GM12878 (cell line): Measurements from ENCODE around the gene FAM167B. TPM values are rescaled to one million over a fixed set of nuclear protein-coding genes. Genes with fewer than 3 reads are reported as not detected.

Experiments
- BACH1 ChIP-seq: fragments of 450-650 bp; IDR thresholded peaks from 2 replicates; pipeline ENCODE4 v1.6.1; 2017; ENCODE audit warnings: mild to moderate bottlenecking, borderline replicate concordance
- CBFB ChIP-seq: IDR thresholded peaks from 2 replicates; pipeline ENCODE4 v1.6.1; 2016; ENCODE audit warnings: antibody characterized with exemption, low read depth
- CREB1 ChIP-seq: IDR thresholded peaks from 2 replicates; pipeline ENCODE4 v1.6.1; 2012; ENCODE audit warnings: low read depth, mild to moderate bottlenecking, inconsistent platforms
- EED ChIP-seq: sonication (generic); IDR thresholded peaks from 2 replicates; pipeline ENCODE4 v1.6.1; 2016; ENCODE audit warnings: antibody characterized with exemption, low read depth
- ELK1 ChIP-seq: IDR thresholded peaks from 2 replicates; pipeline ENCODE4 v1.6.1; 2012; ENCODE audit warnings: low read depth, low read length, improper control_type of control experiment
- NFYA ChIP-seq: IDR thresholded peaks from 2 replicates; pipeline ENCODE4 v1.6.1; 2011; ENCODE audit warnings: low read depth, mild to moderate bottlenecking, low read length, improper control_type of control experiment, borderline replicate concordance
- POU2F2 ChIP-seq: IDR thresholded peaks from 3 replicates; pipeline ENCODE4 v1.6.1; 2011; ENCODE audit warnings: low read depth, mild to moderate bottlenecking, low read length, borderline replicate concordance
- SMC3 ChIP-seq: IDR thresholded peaks from 2 replicates; pipeline ENCODE4 v1.6.1; 2011; ENCODE audit warnings: low read length, improper control_type of control experiment, borderline replicate concordance
- SUPT20H ChIP-seq: IDR thresholded peaks from 2 replicates; pipeline ENCODE4 v1.6.1; 2011; ENCODE audit warnings: low read depth, mild to moderate bottlenecking, low read length, moderate library complexity, borderline replicate concordance; ENCODE audit not compliant: control insufficient read depth
- TCF3 ChIP-seq: IDR thresholded peaks from 2 replicates; pipeline ENCODE4 v1.6.1; 2012; ENCODE audit warnings: low read depth, mild to moderate bottlenecking, low read length, borderline replicate concordance; ENCODE audit not compliant: insufficient read depth
- YY1 ChIP-seq: IDR thresholded peaks from 2 replicates; pipeline ENCODE4 v1.6.1; 2011; ENCODE audit warnings: low read depth, mild to moderate bottlenecking, low read length
- ZNF207 ChIP-seq: fragments of 450-650 bp; IDR thresholded peaks from 2 replicates; pipeline ENCODE4 v1.6.1; 2014; ENCODE audit warnings: antibody characterized with exemption, mild to moderate bottlenecking, borderline replicate concordance
- ZNF274 ChIP-seq: IDR thresholded peaks from one replicate; pipeline ENCODE4 v1.8.0; 2011; ENCODE audit not compliant: insufficient read length, insufficient read depth
- ZSCAN29 ChIP-seq: fragments of 450-650 bp; IDR thresholded peaks from 2 replicates; pipeline ENCODE4 v1.6.1; 2017; ENCODE audit warnings: mild to moderate bottlenecking, moderate library complexity
- polyA plus RNA-seq, 11 experiments: library from polyadenylated mRNA; depleted of rRNA in 4 of 11; unstranded in 6 of 11; stranded (reverse) in 5 of 11; fragments of >200 nt; fragmentation: Nextera tagmentation in 4 of 11; fragmentation: Illumina TruSeq in 1 of 11; extraction: Ambion mirVana in 4 of 11; extraction: Trizol in 1 of 11; gene quantifications; 1 replicate in 1 of 11; 2 replicates in 10 of 11; pipeline versions ENCODE4 v1.2.1 to v1.2.3, GENCODE V29; 2011 to 2016; ENCODE audit warnings: inconsistent platforms in 2 of 11, missing spikeins in 2 of 11, low read depth in 1 of 11
- total RNA-seq, 4 experiments: library from RNA; depleted of rRNA in 3 of 4; stranded (reverse); fragments of >200 nt in 3 of 4; fragmentation: Illumina TruSeq in 1 of 4; extraction: Trizol in 1 of 4; gene quantifications; 2 replicates each; pipeline versions ENCODE4 v1.2.1 to v1.2.3, GENCODE V29; 2013 to 2021
- TF ChIP-seq, protein P1 (sequence below): fragments of 450-650 bp; formaldehyde crosslinking; IDR thresholded peaks from 2 replicates; pipeline ENCODE4 v1.4.0; 2020; ENCODE audit warnings: mild to moderate bottlenecking, moderate library complexity

FAM167B gene
- total and polyA plus RNA-seq, 10 of the 15 experiments (the other 5 are each of a cell fraction or from before 2014, with no cell fraction given): 0.07 to 1.2 (median 0.36) TPM; not detected in 2

DNA sequence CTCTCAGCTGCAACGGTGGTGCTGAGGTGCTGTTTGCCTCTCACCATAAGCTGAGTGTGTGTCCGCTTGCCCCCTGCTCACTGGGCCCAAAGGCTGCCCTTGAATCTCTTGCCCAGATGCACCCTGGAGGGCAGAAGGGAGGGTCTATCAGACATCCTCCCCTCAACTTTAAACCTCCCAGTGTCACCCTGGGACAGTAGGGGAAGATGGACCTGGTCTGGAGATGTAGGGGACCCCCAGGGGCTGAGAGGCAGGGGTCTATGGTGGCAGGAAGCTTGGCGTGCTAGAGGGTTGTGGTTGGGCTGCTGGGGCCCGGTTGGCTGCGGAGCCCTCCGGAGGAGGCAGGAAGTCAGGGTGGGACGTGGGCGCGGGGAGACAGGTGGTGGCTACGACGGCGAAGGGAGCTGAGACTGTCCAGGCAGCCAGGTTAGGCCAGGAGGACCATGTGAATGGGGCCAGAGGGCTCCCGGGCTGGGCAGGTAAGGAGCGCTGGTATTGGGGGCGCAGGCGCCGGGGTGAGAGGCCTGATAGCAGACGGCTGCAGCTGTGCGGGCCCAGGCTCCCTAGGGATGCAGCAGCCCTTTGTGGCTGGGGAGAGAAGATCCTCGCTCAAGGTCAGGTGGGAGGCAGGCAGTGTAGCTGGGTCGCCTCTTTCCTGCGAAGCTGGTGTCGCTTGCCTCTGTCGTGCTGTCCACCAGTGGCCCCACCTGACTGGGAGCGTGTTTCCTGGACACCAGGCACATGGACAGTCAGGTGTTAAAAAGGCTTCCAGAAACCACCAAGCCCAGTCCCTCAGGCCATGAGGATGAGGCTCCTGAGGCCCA, 4.1 kb downstream of the FAM167B start, which contains the start of gene LCK (continued):
- TF ChIP-seq ELK1 (no peak), ZSCAN29 (no peak), EED (peak; percentile 73), CREB1 (no peak), CBFB (peak; percentile 85), SUPT20H (no peak), ZNF274 (no peak), TCF3 (peak; percentile 92), ZNF207 (no peak), SMC3 (no peak), BACH1 (peak; percentile 55; the same call in 1 of the 2 replicates), YY1 (no peak), POU2F2 (peak; percentile 67; the same call in 1 of the 3 replicates), NFYA (no peak)
- TF ChIP-seq, protein P1, sequence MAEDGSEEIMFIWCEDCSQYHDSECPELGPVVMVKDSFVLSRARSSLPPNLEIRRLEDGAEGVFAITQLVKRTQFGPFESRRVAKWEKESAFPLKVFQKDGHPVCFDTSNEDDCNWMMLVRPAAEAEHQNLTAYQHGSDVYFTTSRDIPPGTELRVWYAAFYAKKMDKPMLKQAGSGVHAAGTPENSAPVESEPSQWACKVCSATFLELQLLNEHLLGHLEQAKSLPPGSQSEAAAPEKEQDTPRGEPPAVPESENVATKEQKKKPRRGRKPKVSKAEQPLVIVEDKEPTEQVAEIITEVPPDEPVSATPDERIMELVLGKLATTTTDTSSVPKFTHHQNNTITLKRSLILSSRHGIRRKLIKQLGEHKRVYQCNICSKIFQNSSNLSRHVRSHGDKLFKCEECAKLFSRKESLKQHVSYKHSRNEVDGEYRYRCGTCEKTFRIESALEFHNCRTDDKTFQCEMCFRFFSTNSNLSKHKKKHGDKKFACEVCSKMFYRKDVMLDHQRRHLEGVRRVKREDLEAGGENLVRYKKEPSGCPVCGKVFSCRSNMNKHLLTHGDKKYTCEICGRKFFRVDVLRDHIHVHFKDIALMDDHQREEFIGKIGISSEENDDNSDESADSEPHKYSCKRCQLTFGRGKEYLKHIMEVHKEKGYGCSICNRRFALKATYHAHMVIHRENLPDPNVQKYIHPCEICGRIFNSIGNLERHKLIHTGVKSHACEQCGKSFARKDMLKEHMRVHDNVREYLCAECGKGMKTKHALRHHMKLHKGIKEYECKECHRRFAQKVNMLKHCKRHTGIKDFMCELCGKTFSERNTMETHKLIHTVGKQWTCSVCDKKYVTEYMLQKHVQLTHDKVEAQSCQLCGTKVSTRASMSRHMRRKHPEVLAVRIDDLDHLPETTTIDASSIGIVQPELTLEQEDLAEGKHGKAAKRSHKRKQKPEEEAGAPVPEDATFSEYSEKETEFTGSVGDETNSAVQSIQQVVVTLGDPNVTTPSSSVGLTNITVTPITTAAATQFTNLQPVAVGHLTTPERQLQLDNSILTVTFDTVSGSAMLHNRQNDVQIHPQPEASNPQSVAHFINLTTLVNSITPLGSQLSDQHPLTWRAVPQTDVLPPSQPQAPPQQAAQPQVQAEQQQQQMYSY (CRISPR knock-in tag): peak; percentile 44; the same call in 1 of the 2 replicates
